A549 (cell line): ENCODE data around the gene ASPN.

Experiments used
- BHLHE40 ChIP-seq: IDR thresholded peaks from 2 replicates; pipeline ENCODE4 v1.6.1; 2012; ENCODE audit warnings: low read depth, low read length, inconsistent platforms
- CEBPB ChIP-seq, 2 experiments: fragments of >200 bp in 1 of 2; sonication (Bioruptor Twin) in 1 of 2; formaldehyde crosslinking in 1 of 2; IDR thresholded peaks; 2 replicates each; pipeline ENCODE4 v1.6.1; 2012 to 2016
- EP300 ChIP-seq, 2 experiments: fragments of >200 bp; sonication (Bioruptor Twin); formaldehyde crosslinking; IDR thresholded peaks; 2 replicates in 1 of 2; 3 replicates in 1 of 2; pipeline ENCODE4 v1.6.1; 2016 to 2017
- HDAC2 ChIP-seq: fragments of 200-600 bp; sonication (generic); IDR thresholded peaks from 2 replicates; pipeline ENCODE4 v1.6.1; 2016
- KDM5A ChIP-seq: fragments of 200-600 bp; sonication (generic); IDR thresholded peaks from 2 replicates; pipeline ENCODE4 v1.6.1; 2016; ENCODE audit warnings: antibody characterized with exemption, mild to moderate bottlenecking
- NPAS2 ChIP-seq: fragments of 250-450 bp; sonication (Bioruptor Pico); IDR thresholded peaks from 2 replicates; pipeline ENCODE4 v1.8.0; 2022; ENCODE audit warnings: mild to moderate bottlenecking, moderate library complexity, borderline replicate concordance
- NR3C1 ChIP-seq: fragments of >200 bp; sonication (Bioruptor Twin); formaldehyde crosslinking; IDR thresholded peaks from 3 replicates; pipeline ENCODE4 v1.6.1; 2017
- POLR2A ChIP-seq: IDR thresholded peaks from 2 replicates; pipeline ENCODE4 v1.6.1; 2012; ENCODE audit warnings: mild to moderate bottlenecking, low read length
- RNF2 ChIP-seq: fragments of 200-600 bp; sonication (generic); IDR thresholded peaks from 2 replicates; pipeline ENCODE4 v1.6.1; 2016; ENCODE audit warnings: low read depth, mild to moderate bottlenecking, antibody characterized with exemption, moderate library complexity, borderline replicate concordance
- SMC3 ChIP-seq: fragments of >200 bp; sonication (Bioruptor Twin); formaldehyde crosslinking; IDR thresholded peaks from 3 replicates; pipeline ENCODE4 v1.6.1; 2018; ENCODE audit warnings: inconsistent platforms
- TP53 ChIP-seq: fragments of 250-450 bp; sonication (Bioruptor Pico); IDR thresholded peaks from 2 replicates; pipeline ENCODE4 v1.5.0; 2021; ENCODE audit warnings: mild to moderate bottlenecking, moderate library complexity
- TF ChIP-seq, protein P1 (sequence below): fragments of >200 bp; sonication (Bioruptor Twin); formaldehyde crosslinking; IDR thresholded peaks from 3 replicates; pipeline ENCODE4 v1.6.1; 2016
- TF ChIP-seq, protein P2 (sequence below): fragments of >200 bp; sonication (Bioruptor Twin); formaldehyde crosslinking; IDR thresholded peaks from 3 replicates; pipeline ENCODE4 v1.5.1; 2016
- TF ChIP-seq, protein P3 (sequence below): fragments of 250-450 bp; sonication (Bioruptor Pico); IDR thresholded peaks from 2 replicates; pipeline ENCODE4 v1.5.0; 2021; ENCODE audit warnings: mild to moderate bottlenecking, moderate library complexity, borderline replicate concordance

DNA sequence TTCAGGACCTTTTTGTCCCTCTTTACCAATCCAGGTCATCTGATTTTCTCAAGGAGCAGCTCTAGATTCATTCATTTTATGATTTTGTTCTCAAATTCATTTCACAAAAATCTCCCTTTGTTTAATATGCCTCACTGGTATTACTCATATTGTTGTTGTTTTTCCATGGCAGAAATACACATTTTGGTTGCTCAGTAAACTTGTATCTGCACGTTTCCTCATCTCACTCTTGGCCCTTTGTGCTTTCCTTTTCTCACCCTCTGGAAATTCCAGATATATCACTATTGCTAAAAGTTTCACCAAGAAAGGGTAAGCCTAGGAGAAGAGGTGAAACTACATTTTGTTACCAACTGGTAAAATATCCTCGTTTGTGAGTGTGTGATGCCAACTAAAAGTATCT lies 14.8 kb downstream of the ASPN start:
- TF ChIP-seq, protein P1, sequence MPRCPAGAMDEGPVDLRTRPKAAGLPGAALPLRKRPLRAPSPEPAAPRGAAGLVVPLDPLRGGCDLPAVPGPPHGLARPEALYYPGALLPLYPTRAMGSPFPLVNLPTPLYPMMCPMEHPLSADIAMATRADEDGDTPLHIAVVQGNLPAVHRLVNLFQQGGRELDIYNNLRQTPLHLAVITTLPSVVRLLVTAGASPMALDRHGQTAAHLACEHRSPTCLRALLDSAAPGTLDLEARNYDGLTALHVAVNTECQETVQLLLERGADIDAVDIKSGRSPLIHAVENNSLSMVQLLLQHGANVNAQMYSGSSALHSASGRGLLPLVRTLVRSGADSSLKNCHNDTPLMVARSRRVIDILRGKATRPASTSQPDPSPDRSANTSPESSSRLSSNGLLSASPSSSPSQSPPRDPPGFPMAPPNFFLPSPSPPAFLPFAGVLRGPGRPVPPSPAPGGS = no peak
- TF ChIP-seq, protein P2, sequence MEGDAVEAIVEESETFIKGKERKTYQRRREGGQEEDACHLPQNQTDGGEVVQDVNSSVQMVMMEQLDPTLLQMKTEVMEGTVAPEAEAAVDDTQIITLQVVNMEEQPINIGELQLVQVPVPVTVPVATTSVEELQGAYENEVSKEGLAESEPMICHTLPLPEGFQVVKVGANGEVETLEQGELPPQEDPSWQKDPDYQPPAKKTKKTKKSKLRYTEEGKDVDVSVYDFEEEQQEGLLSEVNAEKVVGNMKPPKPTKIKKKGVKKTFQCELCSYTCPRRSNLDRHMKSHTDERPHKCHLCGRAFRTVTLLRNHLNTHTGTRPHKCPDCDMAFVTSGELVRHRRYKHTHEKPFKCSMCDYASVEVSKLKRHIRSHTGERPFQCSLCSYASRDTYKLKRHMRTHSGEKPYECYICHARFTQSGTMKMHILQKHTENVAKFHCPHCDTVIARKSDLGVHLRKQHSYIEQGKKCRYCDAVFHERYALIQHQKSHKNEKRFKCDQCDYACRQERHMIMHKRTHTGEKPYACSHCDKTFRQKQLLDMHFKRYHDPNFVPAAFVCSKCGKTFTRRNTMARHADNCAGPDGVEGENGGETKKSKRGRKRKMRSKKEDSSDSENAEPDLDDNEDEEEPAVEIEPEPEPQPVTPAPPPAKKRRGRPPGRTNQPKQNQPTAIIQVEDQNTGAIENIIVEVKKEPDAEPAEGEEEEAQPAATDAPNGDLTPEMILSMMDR = no peak
- TF ChIP-seq BHLHE40 = no peak
- TF ChIP-seq CEBPB (IDR thresholded peaks at IDR 0.05) = no peak
- TF ChIP-seq SMC3 = no peak
- TF ChIP-seq EP300 (IDR thresholded peaks at IDR 0.05) = no peak
- no peak for TF ChIP-seq KDM5A
- no peak for TF ChIP-seq POLR2A
- TF ChIP-seq, protein P3, sequence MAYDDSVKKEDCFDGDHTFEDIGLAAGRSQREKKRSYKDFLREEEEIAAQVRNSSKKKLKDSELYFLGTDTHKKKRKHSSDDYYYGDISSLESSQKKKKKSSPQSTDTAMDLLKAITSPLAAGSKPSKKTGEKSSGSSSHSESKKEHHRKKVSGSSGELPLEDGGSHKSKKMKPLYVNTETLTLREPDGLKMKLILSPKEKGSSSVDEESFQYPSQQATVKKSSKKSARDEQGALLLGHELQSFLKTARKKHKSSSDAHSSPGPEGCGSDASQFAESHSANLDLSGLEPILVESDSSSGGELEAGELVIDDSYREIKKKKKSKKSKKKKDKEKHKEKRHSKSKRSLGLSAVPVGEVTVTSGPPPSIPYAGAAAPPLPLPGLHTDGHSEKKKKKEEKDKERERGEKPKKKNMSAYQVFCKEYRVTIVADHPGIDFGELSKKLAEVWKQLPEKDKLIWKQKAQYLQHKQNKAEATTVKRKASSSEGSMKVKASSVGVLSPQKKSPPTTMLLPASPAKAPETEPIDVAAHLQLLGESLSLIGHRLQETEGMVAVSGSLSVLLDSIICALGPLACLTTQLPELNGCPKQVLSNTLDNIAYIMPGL (CRISPR knock-in tag) = no peak
- TF ChIP-seq NR3C1 = no peak
- TF ChIP-seq HDAC2 = no peak
- TF ChIP-seq RNF2 = no peak
- no peak for TF ChIP-seq NPAS2 (CRISPR knock-in tag)
- no peak for TF ChIP-seq TP53 (CRISPR knock-in tag)
